ENCODE measurements around the gene HPSE2.

Gene HPSE2

GRCh38 chr10:98586096-98586495 lies 649.6 kb downstream of the HPSE2 start:
- Histone ChIP-seq H2AFZ (ENCODE audit: low read depth, low read length, severe bottlenecking) (no peak overlapping the region), H4K20me1 (ENCODE audit: low read depth, low read length) (no peaks in the 10 kb centered on the region), H3K4me3 (ENCODE audit: insufficient read depth, low read length, poor library complexity, severe bottlenecking) (no peak overlapping the region), H3K27me3 (ENCODE audit: low read length) (no peaks in the 10 kb centered on the region), H3F3A (ENCODE audit: insufficient read depth) (no peaks in the 10 kb centered on the region), H3K9me2 (replicated peaks; ENCODE audit: insufficient read depth, low read length) (no peaks in the 10 kb centered on the region), H3K79me2 (ENCODE audit: insufficient read depth, low read length) (no peaks in the 10 kb centered on the region), H3K9me3 (ENCODE audit: insufficient read depth, low read length) (no peaks in the 10 kb centered on the region), H3K36me3 (ENCODE audit: low read length) (no peaks in the 10 kb centered on the region), H3K4me2 (ENCODE audit: low read depth, low read length, poor library complexity, severe bottlenecking) (no peak overlapping the region), H3K9ac (ENCODE audit: low read length) (no peak overlapping the region), H3K27ac (ENCODE audit: low read depth, low read length) (no peak overlapping the region)
- no peak for TF ChIP-seq EZH2phosphoT487 (conservative IDR thresholded peaks at IDR 0.05; ENCODE audit: low read length)
- TF ChIP-seq CTCF (IDR thresholded peaks at IDR 0.05; ENCODE audit: insufficient read depth, low read length, poor library complexity, severe bottlenecking), result no peak

GRCh38 chr10:98582363-98582762 lies 653.3 kb downstream of the HPSE2 start:
- TF ChIP-seq EZH2phosphoT487 (conservative IDR thresholded peaks at IDR 0.05; ENCODE audit: low read length) (no peak), CTCF (IDR thresholded peaks at IDR 0.05; ENCODE audit: insufficient read depth, low read length, poor library complexity, severe bottlenecking) (no peak)
- Histone ChIP-seq H3K36me3 (ENCODE audit: low read length) (no peaks in the 10 kb centered on the region), H4K20me1 (ENCODE audit: low read depth, low read length) (no peaks in the 10 kb centered on the region), H3K27ac (ENCODE audit: low read depth, low read length) (no peak overlapping the region), H3F3A (ENCODE audit: insufficient read depth) (no peaks in the 10 kb centered on the region), H3K4me3 (ENCODE audit: insufficient read depth, low read length, poor library complexity, severe bottlenecking) (no peak overlapping the region), H3K4me2 (ENCODE audit: low read depth, low read length, poor library complexity, severe bottlenecking) (no peak overlapping the region), H3K27me3 (ENCODE audit: low read length) (no peaks in the 10 kb centered on the region), H3K9me3 (ENCODE audit: insufficient read depth, low read length) (no peaks in the 10 kb centered on the region), H3K9me2 (replicated peaks; ENCODE audit: insufficient read depth, low read length) (no peaks in the 10 kb centered on the region), H3K9ac (ENCODE audit: low read length) (no peak overlapping the region), H3K79me2 (ENCODE audit: insufficient read depth, low read length) (no peaks in the 10 kb centered on the region), H2AFZ (ENCODE audit: low read depth, low read length, severe bottlenecking) (no peak overlapping the region)

- H3K36me3 ChIP-seq (ENCODE audit: low read length), result no peaks in the 10 kb centered on the region
- H3F3A ChIP-seq (ENCODE audit: insufficient read depth), result no peaks in the 10 kb centered on the region
- H3K79me2 ChIP-seq (ENCODE audit: insufficient read depth, low read length), result no peaks in the 10 kb centered on the region
- no peaks in the 10 kb centered on the region for H3K9me2 ChIP-seq (replicated peaks; ENCODE audit: insufficient read depth, low read length)
- TF ChIP-seq EZH2phosphoT487 (conservative IDR thresholded peaks at IDR 0.05; ENCODE audit: low read length) (no peak), CTCF (IDR thresholded peaks at IDR 0.05; ENCODE audit: insufficient read depth, low read length, poor library complexity, severe bottlenecking) (no peak)
- no peaks in the 10 kb centered on the region for H3K9me3 ChIP-seq (ENCODE audit: insufficient read depth, low read length)
- no peaks in the 10 kb centered on the region for H3K27me3 ChIP-seq (ENCODE audit: low read length)
- no peak overlapping the region for H3K4me3 ChIP-seq (ENCODE audit: insufficient read depth, low read length, poor library complexity, severe bottlenecking)
- H3K9ac ChIP-seq (ENCODE audit: low read length), result no peak overlapping the region
- H4K20me1 ChIP-seq (ENCODE audit: low read depth, low read length), result no peaks in the 10 kb centered on the region
- no peak overlapping the region for H2AFZ ChIP-seq (ENCODE audit: low read depth, low read length, severe bottlenecking)
- no peak overlapping the region for H3K4me2 ChIP-seq (ENCODE audit: low read depth, low read length, poor library complexity, severe bottlenecking)
- no peak overlapping the region for H3K27ac ChIP-seq (ENCODE audit: low read depth, low read length)
Observed at GRCh38 chr10:98577578-98577977, 658.1 kb downstream of the HPSE2 start.
